Suprapubic skin (tissue), 4 donors: Measurements from ENCODE around the gene SORCS2.

Experiments
- CTCF ChIP-seq, 2 donors: fragments of 200-600 bp in 1 of 2; fragments of 450-650 bp in 1 of 2; sonication (generic) in 1 of 2; IDR thresholded peaks; one replicate each; pipeline ENCODE4 v1.5.1; 2016 to 2019; ENCODE audit warnings: antibody characterized with exemption in 2 of 2, mild to moderate bottlenecking in 1 of 2, moderate library complexity in 1 of 2
- EP300 ChIP-seq: sonication (generic); formaldehyde crosslinking; IDR thresholded peaks from one replicate; pipeline ENCODE4 v1.6.1; 2017; ENCODE audit warnings: antibody characterized with exemption
- POLR2A ChIP-seq, 2 donors: fragments of 450-650 bp; IDR thresholded peaks; one replicate each; pipeline ENCODE4 v1.6.1; 2017; ENCODE audit warnings: antibody characterized with exemption in 2 of 2, mild to moderate bottlenecking in 2 of 2, moderate library complexity in 2 of 2
- POLR2AphosphoS5 ChIP-seq, 3 donors: sonication (generic); formaldehyde crosslinking; IDR thresholded peaks; one replicate each; pipeline ENCODE4 v1.6.1; 2017; ENCODE audit warnings: antibody characterized with exemption in 3 of 3

- TF ChIP-seq POLR2AphosphoS5 (IDR thresholded peaks at IDR 0.05): no peak
- no peak for TF ChIP-seq EP300
- TF ChIP-seq CTCF (IDR thresholded peaks at IDR 0.05): no peak
- no peak for TF ChIP-seq POLR2A (IDR thresholded peaks at IDR 0.05)
Observed at GRCh38 chr4:7640136-7640535, 447.8 kb downstream of the SORCS2 start.
